HL-60 (cell line): Measurements from ENCODE around the gene TBK1.

Source experiments
- DNase-seq, 2 experiments: peaks; one replicate each; pipeline ENCODE4 v3.0.0-alpha.2; 2010 to 2020; ENCODE audit warnings: low read depth in 1 of 2, low spot score in 1 of 2
- H3K27ac ChIP-seq: fragments of 250-450 bp; sonication (Bioruptor Pico); replicated peaks from 2 replicates; pipeline ENCODE4 v1.5.1; 2020; ENCODE audit warnings: mild to moderate bottlenecking, moderate library complexity
- H3K27me3 ChIP-seq: fragments of 250-450 bp; sonication (Bioruptor Pico); 2 replicates; pipeline ENCODE4 v1.5.1; 2021; ENCODE audit warnings: mild to moderate bottlenecking, moderate library complexity; ENCODE audit not compliant: insufficient read depth, poor library complexity, severe bottlenecking
- H3K4me3 ChIP-seq: replicated peaks from 2 replicates; pipeline ENCODE4 v1.5.1; 2011; ENCODE audit warnings: mild to moderate bottlenecking, control low read depth, low read length; ENCODE audit not compliant: insufficient read depth
- CTCF ChIP-seq: IDR thresholded peaks from one replicate; pipeline ENCODE4 v1.5.1; 2011; ENCODE audit warnings: low read length, control low read depth, inconsistent platforms; ENCODE audit not compliant: insufficient read depth
- GABPA ChIP-seq: IDR thresholded peaks from 2 replicates; pipeline ENCODE4 v1.6.1; 2012; ENCODE audit warnings: low read depth
- POLR2AphosphoS5 ChIP-seq: IDR thresholded peaks from 2 replicates; pipeline ENCODE4 v1.6.1; 2012; ENCODE audit warnings: low read depth
- SPI1 ChIP-seq: IDR thresholded peaks from 2 replicates; pipeline ENCODE4 v1.6.1; 2012; ENCODE audit warnings: low read depth, mild to moderate bottlenecking, borderline replicate concordance
- TF ChIP-seq, protein P1 (sequence below): IDR thresholded peaks from 2 replicates; pipeline ENCODE4 v1.6.1; 2012; ENCODE audit warnings: low read depth; ENCODE audit not compliant: insufficient replicate concordance

Gene TBK1

GRCh38 chr12:64486657-64487056 is 34.7 kb downstream of the TBK1 start:
- no peak overlapping the region for H3K4me3 ChIP-seq
- no peak overlapping the region for H3K27ac ChIP-seq
- no peak for DNase-seq
- no peaks in the 10 kb centered on the region for H3K27me3 ChIP-seq
- no peak for TF ChIP-seq POLR2AphosphoS5
- TF ChIP-seq CTCF: no peak
- TF ChIP-seq GABPA: no peak
- TF ChIP-seq SPI1: no peak
- TF ChIP-seq, protein P1, sequence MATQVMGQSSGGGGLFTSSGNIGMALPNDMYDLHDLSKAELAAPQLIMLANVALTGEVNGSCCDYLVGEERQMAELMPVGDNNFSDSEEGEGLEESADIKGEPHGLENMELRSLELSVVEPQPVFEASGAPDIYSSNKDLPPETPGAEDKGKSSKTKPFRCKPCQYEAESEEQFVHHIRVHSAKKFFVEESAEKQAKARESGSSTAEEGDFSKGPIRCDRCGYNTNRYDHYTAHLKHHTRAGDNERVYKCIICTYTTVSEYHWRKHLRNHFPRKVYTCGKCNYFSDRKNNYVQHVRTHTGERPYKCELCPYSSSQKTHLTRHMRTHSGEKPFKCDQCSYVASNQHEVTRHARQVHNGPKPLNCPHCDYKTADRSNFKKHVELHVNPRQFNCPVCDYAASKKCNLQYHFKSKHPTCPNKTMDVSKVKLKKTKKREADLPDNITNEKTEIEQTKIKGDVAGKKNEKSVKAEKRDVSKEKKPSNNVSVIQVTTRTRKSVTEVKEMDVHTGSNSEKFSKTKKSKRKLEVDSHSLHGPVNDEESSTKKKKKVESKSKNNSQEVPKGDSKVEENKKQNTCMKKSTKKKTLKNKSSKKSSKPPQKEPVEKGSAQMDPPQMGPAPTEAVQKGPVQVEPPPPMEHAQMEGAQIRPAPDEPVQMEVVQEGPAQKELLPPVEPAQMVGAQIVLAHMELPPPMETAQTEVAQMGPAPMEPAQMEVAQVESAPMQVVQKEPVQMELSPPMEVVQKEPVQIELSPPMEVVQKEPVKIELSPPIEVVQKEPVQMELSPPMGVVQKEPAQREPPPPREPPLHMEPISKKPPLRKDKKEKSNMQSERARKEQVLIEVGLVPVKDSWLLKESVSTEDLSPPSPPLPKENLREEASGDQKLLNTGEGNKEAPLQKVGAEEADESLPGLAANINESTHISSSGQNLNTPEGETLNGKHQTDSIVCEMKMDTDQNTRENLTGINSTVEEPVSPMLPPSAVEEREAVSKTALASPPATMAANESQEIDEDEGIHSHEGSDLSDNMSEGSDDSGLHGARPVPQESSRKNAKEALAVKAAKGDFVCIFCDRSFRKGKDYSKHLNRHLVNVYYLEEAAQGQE: no peak

GRCh38 chr12:64491718-64492117 is 39.8 kb downstream of the TBK1 start:
- no peak for TF ChIP-seq GABPA
- TF ChIP-seq SPI1: no peak
- TF ChIP-seq, protein P1: no peak
- no peak for TF ChIP-seq POLR2AphosphoS5
- TF ChIP-seq CTCF: no peak
- no peak overlapping the region for H3K4me3 ChIP-seq
- no peak overlapping the region for H3K27ac ChIP-seq
- DNase-seq: no peak
- no peaks in the 10 kb centered on the region for H3K27me3 ChIP-seq

- no peaks in the 10 kb centered on the region for H3K27me3 ChIP-seq
- DNase-seq: no peak
Measured at GRCh38 chr12:64493513-64493912, 41.6 kb downstream of the TBK1 start.

More at GRCh38 chr12:64493513-64493912, 41.6 kb downstream of the TBK1 start:
- no peak for TF ChIP-seq CTCF
- H3K4me3 ChIP-seq: no peak overlapping the region
- no peak overlapping the region for H3K27ac ChIP-seq
